Measurements from ENCODE around the gene DHDH. TPM values are rescaled to one million over a fixed set of nuclear protein-coding genes. Genes with fewer than 3 reads are reported as not detected.
"Not testable (repeated sequence)": the region's sequence is repeated elsewhere in the genome, so short reads cannot be mapped to it uniquely, and the experiment has no call there.

The DHDH gene
- total and polyA plus RNA-seq, 5 donors from 2014 or later = 0.68 to 2.4 (median 1.1) TPM; not detected in 1

DNA sequence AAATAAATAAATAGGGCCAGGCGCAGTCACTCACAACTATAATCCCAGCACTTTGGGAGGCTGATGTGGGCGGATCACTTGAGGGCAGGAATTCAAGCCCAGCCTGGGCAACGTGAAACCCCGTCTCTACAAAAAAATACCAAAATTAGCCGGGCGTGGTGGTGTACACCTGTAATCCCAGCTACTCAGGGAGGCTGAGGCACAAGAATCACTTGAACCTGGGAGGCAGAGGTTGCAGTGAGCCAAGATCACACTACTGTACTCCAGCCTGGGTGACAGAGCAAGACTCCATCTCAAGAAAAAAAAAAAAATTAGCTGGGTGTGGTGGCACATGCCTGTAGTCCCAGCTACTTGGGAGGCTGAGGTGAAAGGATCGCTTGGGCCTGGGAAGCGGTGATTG, 7.6 kb upstream of the DHDH start:
- DNase-seq; H3K36me3 ChIP-seq (ENCODE audit: control insufficient read depth, insufficient read depth, low read length); H3K4me3 ChIP-seq (ENCODE audit: low read depth, low read length); H3K4me1 ChIP-seq (ENCODE audit: control insufficient read depth, insufficient read depth, low read length, poor library complexity, severe bottlenecking); H3K27me3 ChIP-seq (ENCODE audit: control insufficient read depth, insufficient read depth, low read length); H3K36me3 Mint-ChIP-seq; H3K27me3 Mint-ChIP-seq; H3K9me3 ChIP-seq (ENCODE audit: control insufficient read depth in 2 of 2, low read length in 2 of 2); H3K4me3 Mint-ChIP-seq; H3K4me1 Mint-ChIP-seq; H3K9me3 Mint-ChIP-seq; H3K27ac ChIP-seq (ENCODE audit: insufficient read depth, low read length, poor library complexity, severe bottlenecking); ATAC-seq (ENCODE audit: low read depth in 2 of 2); H3K27ac Mint-ChIP-seq: not testable (repeated sequence)

DNA sequence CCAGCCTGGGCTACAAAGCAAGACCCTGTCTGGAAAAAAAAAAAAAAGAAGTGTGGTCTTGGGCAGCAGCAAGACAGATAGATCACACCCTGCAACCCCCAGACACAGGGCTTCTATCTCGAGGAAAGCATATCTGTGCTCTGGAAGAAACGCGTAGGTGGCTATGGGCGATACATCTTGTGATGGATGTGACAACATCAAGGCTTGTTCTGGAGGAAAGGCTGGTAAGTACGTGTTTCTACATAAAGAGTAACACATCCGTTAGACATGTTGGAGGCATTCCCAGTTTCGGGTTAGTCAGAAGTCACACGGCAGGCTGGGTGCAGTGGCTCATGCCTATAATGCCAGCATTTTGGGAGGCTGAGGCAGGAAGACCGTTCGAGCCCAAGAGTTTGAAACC, 6.6 kb upstream of the DHDH start:
- Mint-ChIP-seq H3K9me3 (peaks cover 0 to 2% (median 0%) of the 10 kb centered on the region in 7 donors), H3K4me3 (peak overlapping the region in 2 of 4 donors; percentile 10 to 46), H3K27ac (no peak overlapping the region), H3K27me3 (no peaks in the 10 kb centered on the region), H3K36me3 (peaks cover 7% of the 10 kb centered on the region), H3K4me1 (peaks cover 0 to 4% (median under 1%) of the 10 kb centered on the region in 4 donors)
- Histone ChIP-seq H3K4me3 (ENCODE audit: low read depth, low read length) (peak overlapping the region; percentile 24), H3K36me3 (ENCODE audit: control insufficient read depth, insufficient read depth, low read length) (no peaks in the 10 kb centered on the region), H3K27me3 (ENCODE audit: control insufficient read depth, insufficient read depth, low read length) (no peaks in the 10 kb centered on the region), H3K9me3 (ENCODE audit: control insufficient read depth in 2 of 2, low read length in 2 of 2) (no peaks in the 10 kb centered on the region), H3K4me1 (ENCODE audit: control insufficient read depth, insufficient read depth, low read length, poor library complexity, severe bottlenecking) (no peaks in the 10 kb centered on the region), H3K27ac (ENCODE audit: insufficient read depth, low read length, poor library complexity, severe bottlenecking) (no peak overlapping the region)
- DNase-seq = peak in 1 of 3 donors; percentile 32
- peak in 1 of 2 donors; percentile 37 for ATAC-seq (ENCODE audit: low read depth in 2 of 2)

DNA sequence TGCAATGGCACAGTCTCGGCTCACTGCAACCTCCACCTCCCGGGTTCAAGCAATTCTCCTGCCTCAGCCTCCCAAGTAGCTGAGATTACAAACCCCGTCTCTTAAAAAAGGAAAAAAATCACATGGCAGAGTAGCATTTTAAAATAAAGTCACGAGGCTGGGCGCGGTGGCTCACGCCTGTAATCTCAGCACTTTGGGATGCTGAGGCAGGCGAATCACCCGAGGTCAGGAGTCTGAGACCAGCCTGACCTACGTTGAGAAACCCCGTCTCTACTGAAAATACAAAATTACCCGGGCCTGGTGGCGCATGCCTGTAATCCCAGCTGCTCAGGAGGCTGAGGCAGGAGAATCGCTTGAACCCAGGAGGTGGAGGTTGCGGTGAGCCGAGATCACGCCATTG, 5.8 kb upstream of the DHDH start:
- not testable (repeated sequence) for H3K4me1 Mint-ChIP-seq; H3K36me3 Mint-ChIP-seq; H3K27ac ChIP-seq (ENCODE audit: insufficient read depth, low read length, poor library complexity, severe bottlenecking); H3K4me1 ChIP-seq (ENCODE audit: control insufficient read depth, insufficient read depth, low read length, poor library complexity, severe bottlenecking); ATAC-seq (ENCODE audit: low read depth in 2 of 2); H3K27me3 ChIP-seq (ENCODE audit: control insufficient read depth, insufficient read depth, low read length); H3K36me3 ChIP-seq (ENCODE audit: control insufficient read depth, insufficient read depth, low read length); H3K4me3 ChIP-seq (ENCODE audit: low read depth, low read length); DNase-seq; H3K4me3 Mint-ChIP-seq; H3K27me3 Mint-ChIP-seq; H3K9me3 ChIP-seq (ENCODE audit: control insufficient read depth in 2 of 2, low read length in 2 of 2); H3K27ac Mint-ChIP-seq; H3K9me3 Mint-ChIP-seq

DNA sequence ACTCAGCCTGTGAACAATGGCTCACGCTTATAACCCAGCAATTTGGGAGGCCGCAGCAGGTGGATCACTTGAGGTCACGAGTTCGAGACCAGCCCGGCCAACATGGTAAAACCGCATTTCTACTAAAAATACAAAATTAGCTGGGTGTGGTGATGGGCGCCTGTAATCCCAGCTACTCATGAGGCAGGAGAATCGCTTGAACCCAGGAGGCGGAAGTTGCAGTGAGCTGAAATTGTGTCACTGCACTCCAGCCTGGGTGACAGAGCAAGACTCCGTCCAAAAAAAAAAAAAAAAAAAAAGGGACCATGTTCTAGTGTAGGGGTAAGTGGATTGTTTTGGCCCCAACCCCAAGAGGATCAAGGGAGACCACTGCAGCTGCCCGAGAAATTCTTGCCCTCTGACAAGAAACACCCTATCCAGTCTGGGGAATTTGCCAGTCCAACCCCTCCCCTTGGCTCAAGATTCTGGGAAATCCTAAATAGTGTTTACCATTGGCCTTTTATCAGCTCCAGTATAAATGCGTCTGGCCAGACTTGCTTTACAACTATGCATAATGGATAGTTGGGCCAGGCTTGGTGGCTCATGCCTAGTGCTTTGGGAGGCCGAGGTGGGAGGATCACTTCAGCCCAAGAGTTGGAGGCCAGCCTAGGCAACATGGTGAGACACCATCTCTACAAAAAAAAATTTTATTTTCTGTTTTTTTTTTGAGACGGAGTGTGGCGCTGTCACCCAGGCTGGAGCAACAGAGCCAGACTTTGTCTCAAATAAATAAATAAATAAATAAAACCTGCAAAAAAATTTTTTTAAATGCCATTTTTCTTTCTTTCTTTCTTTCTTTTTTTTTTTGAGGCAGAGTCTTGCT, 5.1 kb upstream of the DHDH start:
- no peak for ATAC-seq (ENCODE audit: low read depth in 2 of 2)
- Mint-ChIP-seq H3K27ac (no peak overlapping the region), H3K27me3 (peaks cover 5% of the 10 kb centered on the region), H3K4me1 (peaks cover 3 to 9% (median 5%) of the 10 kb centered on the region in 4 donors), H3K36me3 (no peaks in the 10 kb centered on the region), H3K4me3 (no peak overlapping the region), H3K9me3 (peaks cover 0 to 2% (median 0%) of the 10 kb centered on the region in 7 donors)
- H3K27me3 ChIP-seq (ENCODE audit: control insufficient read depth, insufficient read depth, low read length) = no peaks in the 10 kb centered on the region
- DNase-seq = no peak
- H3K36me3 ChIP-seq (ENCODE audit: control insufficient read depth, insufficient read depth, low read length) = no peaks in the 10 kb centered on the region
- no peak overlapping the region for H3K4me3 ChIP-seq (ENCODE audit: low read depth, low read length)
- no peak overlapping the region for H3K27ac ChIP-seq (ENCODE audit: insufficient read depth, low read length, poor library complexity, severe bottlenecking)
- no peaks in the 10 kb centered on the region for H3K9me3 ChIP-seq (ENCODE audit: control insufficient read depth in 2 of 2, low read length in 2 of 2)
- H3K4me1 ChIP-seq (ENCODE audit: control insufficient read depth, insufficient read depth, low read length, poor library complexity, severe bottlenecking) = peaks cover 7% of the 10 kb centered on the region

DNA sequence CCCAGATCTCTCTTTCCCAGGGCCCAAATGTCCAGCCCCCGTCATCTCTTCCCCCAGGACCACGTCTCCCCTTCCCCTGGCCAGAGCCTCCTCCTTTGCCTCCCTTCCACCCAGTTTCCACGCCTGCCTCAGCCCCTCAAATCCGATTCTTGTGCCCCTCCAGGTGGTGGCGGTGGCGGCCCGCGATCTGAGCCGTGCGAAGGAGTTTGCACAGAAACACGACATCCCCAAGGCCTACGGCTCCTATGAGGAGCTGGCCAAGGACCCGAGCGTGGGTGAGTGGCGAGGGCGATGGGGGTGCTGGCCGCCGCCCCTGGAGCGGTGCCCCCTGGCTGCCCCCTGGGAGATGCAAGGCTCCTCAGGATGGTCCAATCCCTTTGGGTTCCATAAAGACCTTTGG, 1.3 kb downstream of the DHDH start:
- Histone ChIP-seq H3K9me3 (ENCODE audit: control insufficient read depth in 2 of 2, low read length in 2 of 2) (no peaks in the 10 kb centered on the region), H3K27ac (ENCODE audit: insufficient read depth, low read length, poor library complexity, severe bottlenecking) (no peak overlapping the region), H3K4me3 (ENCODE audit: low read depth, low read length) (no peak overlapping the region), H3K36me3 (ENCODE audit: control insufficient read depth, insufficient read depth, low read length) (no peaks in the 10 kb centered on the region), H3K27me3 (ENCODE audit: control insufficient read depth, insufficient read depth, low read length) (no peaks in the 10 kb centered on the region), H3K4me1 (ENCODE audit: control insufficient read depth, insufficient read depth, low read length, poor library complexity, severe bottlenecking) (peaks cover 15% of the 10 kb centered on the region)
- Mint-ChIP-seq H3K36me3 (peaks cover 8% of the 10 kb centered on the region), H3K4me3 (peak overlapping the region in 3 of 4 donors; percentile 15 to 31 (median 26)), H3K27me3 (peaks cover 5% of the 10 kb centered on the region), H3K9me3 (peaks cover 0 to 4% (median 0%) of the 10 kb centered on the region in 7 donors), H3K27ac (no peak overlapping the region), H3K4me1 (peaks cover 4 to 12% (median 9%) of the 10 kb centered on the region in 4 donors)
- ATAC-seq (ENCODE audit: low read depth in 2 of 2) (no peak), DNase-seq (no peak)

DNA sequence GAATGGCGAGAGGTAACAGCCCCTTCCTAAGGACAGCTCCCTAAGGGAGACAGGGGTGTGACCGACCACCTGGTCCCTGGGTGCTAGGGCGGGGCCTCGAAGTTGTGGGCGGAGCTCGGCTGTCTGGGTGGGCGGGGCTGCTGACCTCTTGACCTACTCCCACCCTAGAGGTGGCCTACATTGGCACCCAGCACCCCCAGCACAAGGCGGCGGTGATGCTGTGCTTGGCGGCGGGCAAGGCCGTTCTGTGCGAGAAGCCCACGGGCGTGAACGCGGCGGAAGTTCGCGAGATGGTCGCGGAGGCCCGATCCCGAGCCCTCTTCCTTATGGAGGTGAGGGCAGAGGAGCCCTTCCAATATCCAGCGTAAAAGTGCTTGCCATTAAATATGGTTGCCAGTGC, 2.4 kb downstream of the DHDH start:
- peaks cover 4 to 12% (median 9%) of the 10 kb centered on the region in 4 donors for H3K4me1 Mint-ChIP-seq
- Histone ChIP-seq H3K27ac (ENCODE audit: insufficient read depth, low read length, poor library complexity, severe bottlenecking) (no peak overlapping the region), H3K4me1 (ENCODE audit: control insufficient read depth, insufficient read depth, low read length, poor library complexity, severe bottlenecking) (peaks cover 15% of the 10 kb centered on the region), H3K36me3 (ENCODE audit: control insufficient read depth, insufficient read depth, low read length) (no peaks in the 10 kb centered on the region), H3K4me3 (ENCODE audit: low read depth, low read length) (no peak overlapping the region), H3K27me3 (ENCODE audit: control insufficient read depth, insufficient read depth, low read length) (no peaks in the 10 kb centered on the region), H3K9me3 (ENCODE audit: control insufficient read depth in 2 of 2, low read length in 2 of 2) (no peaks in the 10 kb centered on the region)
- peaks cover 0 to 4% (median 0%) of the 10 kb centered on the region in 7 donors for H3K9me3 Mint-ChIP-seq
- H3K4me3 Mint-ChIP-seq = no peak overlapping the region
- H3K36me3 Mint-ChIP-seq = peaks cover 13% of the 10 kb centered on the region
- ATAC-seq (ENCODE audit: low read depth in 2 of 2) (no peak), DNase-seq (no peak)
- no peak overlapping the region for H3K27ac Mint-ChIP-seq
- peaks cover 5% of the 10 kb centered on the region for H3K27me3 Mint-ChIP-seq

DNA sequence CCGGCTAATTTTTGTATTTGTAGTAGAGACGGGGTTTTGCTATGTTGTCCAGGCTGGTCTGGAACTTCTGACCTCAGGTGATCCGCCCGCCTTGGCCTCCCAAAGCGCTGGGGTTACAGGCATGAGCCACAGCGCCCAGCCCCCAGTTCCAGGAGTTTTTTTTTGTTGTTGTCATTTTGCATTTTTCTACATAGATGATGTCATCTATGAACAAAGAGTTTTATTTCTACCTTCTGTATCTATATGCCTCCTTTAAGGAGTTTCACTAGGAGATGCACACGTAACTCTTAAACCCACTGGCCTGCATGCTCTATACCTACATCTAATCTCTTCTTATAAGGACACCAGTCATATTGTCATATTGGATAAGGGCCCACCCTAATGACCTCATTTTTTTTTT, 4.8 kb downstream of the DHDH start:
- peaks cover 2% of the 10 kb centered on the region for H3K27me3 Mint-ChIP-seq
- peaks cover 2 to 8% (median 7%) of the 10 kb centered on the region in 4 donors for H3K4me1 Mint-ChIP-seq
- DNase-seq (no peak), ATAC-seq (ENCODE audit: low read depth in 2 of 2) (no peak)
- H3K4me3 Mint-ChIP-seq = no peak overlapping the region
- no peak overlapping the region for H3K27ac ChIP-seq (ENCODE audit: insufficient read depth, low read length, poor library complexity, severe bottlenecking)
- H3K27ac Mint-ChIP-seq = peak overlapping the region in 1 of 3 donors; percentile 66
- peaks cover 9% of the 10 kb centered on the region for H3K4me1 ChIP-seq (ENCODE audit: control insufficient read depth, insufficient read depth, low read length, poor library complexity, severe bottlenecking)
- H3K9me3 Mint-ChIP-seq = peaks cover 0 to 2% (median 0%) of the 10 kb centered on the region in 7 donors
- no peaks in the 10 kb centered on the region for H3K36me3 ChIP-seq (ENCODE audit: control insufficient read depth, insufficient read depth, low read length)
- H3K36me3 Mint-ChIP-seq = peaks cover 19% of the 10 kb centered on the region
- no peaks in the 10 kb centered on the region for H3K9me3 ChIP-seq (ENCODE audit: control insufficient read depth in 2 of 2, low read length in 2 of 2)
- H3K27me3 ChIP-seq (ENCODE audit: control insufficient read depth, insufficient read depth, low read length) = no peaks in the 10 kb centered on the region
- no peak overlapping the region for H3K4me3 ChIP-seq (ENCODE audit: low read depth, low read length)

DNA sequence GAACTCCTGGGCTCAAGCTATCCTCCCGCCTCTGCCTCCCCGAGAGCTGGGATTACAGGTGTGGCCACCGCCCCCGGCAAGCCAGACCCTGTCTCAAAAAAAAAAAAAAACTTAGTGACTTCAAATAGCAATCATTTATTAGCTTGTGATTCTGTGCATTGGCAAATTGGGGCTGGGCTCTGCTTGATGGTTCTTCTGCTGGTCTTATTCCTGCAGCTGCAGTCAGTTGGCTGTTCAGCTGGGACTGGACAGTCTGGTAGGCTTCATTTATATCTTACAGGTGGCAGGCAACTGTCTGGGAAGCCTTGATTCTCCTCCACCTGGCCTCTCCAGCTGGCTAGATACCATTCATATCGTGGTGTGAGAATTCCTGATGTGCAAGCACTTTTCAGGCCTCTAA, 7.4 kb downstream of the DHDH start:
- Mint-ChIP-seq H3K9me3 (peaks cover 0 to 2% (median 0%) of the 10 kb centered on the region in 7 donors), H3K4me3 (no peak overlapping the region), H3K4me1 (no peaks in the 10 kb centered on the region), H3K27ac (no peak overlapping the region), H3K36me3 (peaks cover 19% of the 10 kb centered on the region), H3K27me3 (no peaks in the 10 kb centered on the region)
- DNase-seq (no peak), ATAC-seq (ENCODE audit: low read depth in 2 of 2) (no peak)
- H3K36me3 ChIP-seq (ENCODE audit: control insufficient read depth, insufficient read depth, low read length) = no peaks in the 10 kb centered on the region
- no peaks in the 10 kb centered on the region for H3K27me3 ChIP-seq (ENCODE audit: control insufficient read depth, insufficient read depth, low read length)
- no peak overlapping the region for H3K27ac ChIP-seq (ENCODE audit: insufficient read depth, low read length, poor library complexity, severe bottlenecking)
- H3K4me1 ChIP-seq (ENCODE audit: control insufficient read depth, insufficient read depth, low read length, poor library complexity, severe bottlenecking) = no peaks in the 10 kb centered on the region
- H3K9me3 ChIP-seq (ENCODE audit: control insufficient read depth in 2 of 2, low read length in 2 of 2) = no peaks in the 10 kb centered on the region
- no peak overlapping the region for H3K4me3 ChIP-seq (ENCODE audit: low read depth, low read length)

Data from CD4-positive, CD25-positive, alpha-beta regulatory T cell (primary cell).